Activated CD4-positive, alpha-beta T cell treated with anti-CD3 and anti-CD28 coated beads, Interleukin-2, amount 10 ng/mL, durations not matched to agents 24 days and 14 days (primary cell): ENCODE data around the gene KCTD19. TPM values are rescaled to one million over a fixed set of nuclear protein-coding genes. Genes with fewer than 3 reads are reported as not detected.
A peak's percentile ranks its signal among the peaks of the same experiment; 100 is the strongest.

ENCODE experiments used
- DNase-seq: peaks from one replicate; pipeline ENCODE4 v3.0.0; 2022
- H3K27ac Mint-ChIP-seq: one replicate; pipeline ENCODE4 v1.8.0; 2022; ENCODE audit warnings: mild to moderate bottlenecking, mixed read lengths
- H3K27me3 Mint-ChIP-seq: one replicate; pipeline ENCODE4 v1.8.0; 2022; ENCODE audit warnings: mixed read lengths
- H3K36me3 Mint-ChIP-seq: one replicate; pipeline ENCODE4 v1.8.0; 2022; ENCODE audit warnings: low read depth, mild to moderate bottlenecking, mixed read lengths
- H3K4me1 Mint-ChIP-seq: one replicate; pipeline ENCODE4 v1.8.0; 2021; ENCODE audit warnings: mixed read lengths
- H3K4me3 Mint-ChIP-seq: one replicate; pipeline ENCODE4 v1.8.0; 2022; ENCODE audit warnings: mild to moderate bottlenecking, moderate library complexity, mixed read lengths
- H3K9me3 Mint-ChIP-seq: one replicate; pipeline ENCODE4 v1.8.0; 2021; ENCODE audit warnings: mixed read lengths
- intact Hi-C: fragments of 100-400 bp; cut with micrococcal nuclease; formaldehyde crosslinking; loops from one replicate; pipeline ENCODE4 v1.15.1; 2023
- total RNA-seq: library from RNA; stranded (reverse); gene quantifications from 2 replicates; pipeline ENCODE4 v1.2.3, GENCODE V29; 2022

KCTD19 gene
- total RNA-seq, 1 donor from 2014 or later: 1.0 TPM

- H3K27me3 Mint-ChIP-seq: no peaks in the 10 kb centered on the region
- no peak for DNase-seq
- intact Hi-C loops: no loop called here
- peaks cover 3% of the 10 kb centered on the region for H3K9me3 Mint-ChIP-seq
- H3K36me3 Mint-ChIP-seq: peaks cover 2% of the 10 kb centered on the region
- no peak overlapping the region for H3K4me3 Mint-ChIP-seq
- H3K4me1 Mint-ChIP-seq: peaks cover 16% of the 10 kb centered on the region
- no peak overlapping the region for H3K27ac Mint-ChIP-seq
Observed at GRCh38 chr16:67305216-67306071, 21.1 kb downstream of the KCTD19 start.

- intact Hi-C loops: no loop called here
- H3K9me3 Mint-ChIP-seq: peaks cover 3% of the 10 kb centered on the region
- no peaks in the 10 kb centered on the region for H3K27me3 Mint-ChIP-seq
Observed at GRCh38 chr16:67304020-67304419, 22.5 kb downstream of the KCTD19 start.

GRCh38 chr16:67302970-67303369 lies 23.6 kb downstream of the KCTD19 start:
- H3K4me3 Mint-ChIP-seq: no peak overlapping the region
- H3K9me3 Mint-ChIP-seq: no peaks in the 10 kb centered on the region
- H3K27ac Mint-ChIP-seq: no peak overlapping the region
- intact Hi-C loops: no loop called here
- H3K36me3 Mint-ChIP-seq: no peaks in the 10 kb centered on the region
- no peak for DNase-seq
- H3K27me3 Mint-ChIP-seq: no peaks in the 10 kb centered on the region
- H3K4me1 Mint-ChIP-seq: peaks cover 5% of the 10 kb centered on the region

More at GRCh38 chr16:67304020-67304419, 22.5 kb downstream of the KCTD19 start:
- Mint-ChIP-seq H3K4me3 (no peak overlapping the region), H3K36me3 (no peaks in the 10 kb centered on the region), H3K4me1 (peaks cover 9% of the 10 kb centered on the region), H3K27ac (peak overlapping the region; percentile 25)
- DNase-seq: no peak

- H3K9me3 Mint-ChIP-seq: no peaks in the 10 kb centered on the region
- no peak overlapping the region for H3K27ac Mint-ChIP-seq
- H3K36me3 Mint-ChIP-seq: no peaks in the 10 kb centered on the region
- peaks cover 5% of the 10 kb centered on the region for H3K4me1 Mint-ChIP-seq
- no peaks in the 10 kb centered on the region for H3K27me3 Mint-ChIP-seq
- no peak overlapping the region for H3K4me3 Mint-ChIP-seq
- DNase-seq: no peak
- intact Hi-C loops: no loop called here
Observed at GRCh38 chr16:67302076-67302475, 24.5 kb downstream of the KCTD19 start.

GRCh38 chr16:67301080-67301782 lies 25.3 kb downstream of the KCTD19 start:
- Mint-ChIP-seq H3K27ac (no peak overlapping the region), H3K4me1 (peaks cover 5% of the 10 kb centered on the region), H3K27me3 (no peaks in the 10 kb centered on the region), H3K36me3 (no peaks in the 10 kb centered on the region), H3K4me3 (no peak overlapping the region), H3K9me3 (no peaks in the 10 kb centered on the region)
- intact Hi-C loops: no loop called here
- no peak for DNase-seq

GRCh38 chr16:67299269-67299668 lies 27.3 kb downstream of the KCTD19 start:
- intact Hi-C loops: no loop called here
- Mint-ChIP-seq H3K36me3 (no peaks in the 10 kb centered on the region), H3K27me3 (no peaks in the 10 kb centered on the region)

GRCh38 chr16:67298277-67298676 lies 28.3 kb downstream of the KCTD19 start:
- Mint-ChIP-seq H3K27ac (no peak overlapping the region), H3K9me3 (no peaks in the 10 kb centered on the region)
- intact Hi-C loops: no loop called here

More at GRCh38 chr16:67299269-67299668, 27.3 kb downstream of the KCTD19 start:
- DNase-seq: no peak
- no peaks in the 10 kb centered on the region for H3K9me3 Mint-ChIP-seq
- H3K27ac Mint-ChIP-seq: no peak overlapping the region
- peaks cover 3% of the 10 kb centered on the region for H3K4me1 Mint-ChIP-seq
- H3K4me3 Mint-ChIP-seq: no peak overlapping the region

GRCh38 chr16:67296420-67296819 lies 30.1 kb downstream of the KCTD19 start:
- no peak overlapping the region for H3K27ac Mint-ChIP-seq
- intact Hi-C loops: no loop called here
- H3K9me3 Mint-ChIP-seq: no peaks in the 10 kb centered on the region
- H3K36me3 Mint-ChIP-seq: no peaks in the 10 kb centered on the region
- no peak for DNase-seq
- H3K4me3 Mint-ChIP-seq: no peak overlapping the region
- no peaks in the 10 kb centered on the region for H3K4me1 Mint-ChIP-seq
- H3K27me3 Mint-ChIP-seq: no peaks in the 10 kb centered on the region

More at GRCh38 chr16:67298277-67298676, 28.3 kb downstream of the KCTD19 start:
- H3K4me1 Mint-ChIP-seq: no peaks in the 10 kb centered on the region
- DNase-seq: no peak
- no peaks in the 10 kb centered on the region for H3K27me3 Mint-ChIP-seq
- H3K36me3 Mint-ChIP-seq: no peaks in the 10 kb centered on the region
- no peak overlapping the region for H3K4me3 Mint-ChIP-seq

- Mint-ChIP-seq H3K4me1 (no peaks in the 10 kb centered on the region), H3K9me3 (no peaks in the 10 kb centered on the region), H3K36me3 (no peaks in the 10 kb centered on the region), H3K27ac (no peak overlapping the region), H3K27me3 (no peaks in the 10 kb centered on the region), H3K4me3 (no peak overlapping the region)
- intact Hi-C loops: no loop called here
- DNase-seq: no peak
Observed at GRCh38 chr16:67294938-67295361, 31.6 kb downstream of the KCTD19 start.

GRCh38 chr16:67294171-67294757 lies 32.3 kb downstream of the KCTD19 start:
- intact Hi-C loops: no loop called here
- H3K9me3 Mint-ChIP-seq: no peaks in the 10 kb centered on the region
- no peak for DNase-seq
- H3K27ac Mint-ChIP-seq: no peak overlapping the region
- H3K36me3 Mint-ChIP-seq: no peaks in the 10 kb centered on the region
- H3K4me1 Mint-ChIP-seq: peaks cover 3% of the 10 kb centered on the region
- H3K4me3 Mint-ChIP-seq: no peak overlapping the region
- H3K27me3 Mint-ChIP-seq: no peaks in the 10 kb centered on the region

- H3K4me3 Mint-ChIP-seq: no peak overlapping the region
- no peaks in the 10 kb centered on the region for H3K27me3 Mint-ChIP-seq
- H3K36me3 Mint-ChIP-seq: no peaks in the 10 kb centered on the region
- no peaks in the 10 kb centered on the region for H3K9me3 Mint-ChIP-seq
- peaks cover 3% of the 10 kb centered on the region for H3K4me1 Mint-ChIP-seq
- intact Hi-C loops: no loop called here
- no peak overlapping the region for H3K27ac Mint-ChIP-seq
- no peak for DNase-seq
Observed at GRCh38 chr16:67291461-67291860, 35.1 kb downstream of the KCTD19 start.

GRCh38 chr16:67287960-67288359 lies 38.6 kb downstream of the KCTD19 start:
- intact Hi-C loops: no loop called here

GRCh38 chr16:67286441-67287235 lies 39.9 kb downstream of the KCTD19 start:
- H3K4me1 Mint-ChIP-seq: peaks cover 3% of the 10 kb centered on the region
- no peak for DNase-seq
- H3K4me3 Mint-ChIP-seq: no peak overlapping the region
- H3K36me3 Mint-ChIP-seq: peaks cover 7% of the 10 kb centered on the region
- intact Hi-C loops: no loop called here
- no peak overlapping the region for H3K27ac Mint-ChIP-seq
- no peaks in the 10 kb centered on the region for H3K27me3 Mint-ChIP-seq
- no peaks in the 10 kb centered on the region for H3K9me3 Mint-ChIP-seq

More at GRCh38 chr16:67287960-67288359, 38.6 kb downstream of the KCTD19 start:
- no peaks in the 10 kb centered on the region for H3K27me3 Mint-ChIP-seq
- H3K36me3 Mint-ChIP-seq: peaks cover 3% of the 10 kb centered on the region
- H3K9me3 Mint-ChIP-seq: no peaks in the 10 kb centered on the region
- H3K27ac Mint-ChIP-seq: no peak overlapping the region
- H3K4me3 Mint-ChIP-seq: no peak overlapping the region
- H3K4me1 Mint-ChIP-seq: peaks cover 3% of the 10 kb centered on the region
- no peak for DNase-seq
